Activated T-cell treated with anti-CD3 and anti-CD28 coated beads, Interleukin-2, amount 50 U/mL, for 72 hours (primary cell): ENCODE results near the gene STRAP. TPM values are rescaled to one million over a fixed set of nuclear protein-coding genes. Genes with fewer than 3 reads are reported as not detected.

Experiments
- ATAC-seq, 2 donors: fragments of 150-1000 bp; cut with Tn5 transposase; replicated peaks in 1 of 2; 2 replicates each; pipeline ENCODE4 v1.10.0; 2021; ENCODE audit warnings: moderate library complexity in 2 of 2, mild to moderate bottlenecking in 1 of 2
- DNase-seq, 2 donors: peaks; one replicate each; pipeline ENCODE4 v3.0.0; 2021 to 2022; ENCODE audit warnings: mixed read lengths in 1 of 2
- H3K27ac Mint-ChIP-seq: one replicate; pipeline ENCODE4 v1.8.0; 2022; ENCODE audit warnings: mild to moderate bottlenecking, moderate library complexity, mixed read lengths
- H3K27me3 Mint-ChIP-seq: one replicate; pipeline ENCODE4 v1.8.0; 2022; ENCODE audit warnings: low read depth, mixed read lengths
- H3K36me3 Mint-ChIP-seq, 2 donors: one replicate each; pipeline ENCODE4 v1.8.0; 2022; ENCODE audit warnings: mixed read lengths in 2 of 2, mild to moderate bottlenecking in 1 of 2; ENCODE audit not compliant: insufficient read depth in 2 of 2
- H3K4me1 Mint-ChIP-seq: one replicate; pipeline ENCODE4 v1.8.0; 2022; ENCODE audit warnings: low read depth, mixed read lengths
- H3K4me3 Mint-ChIP-seq, 2 donors: one replicate each; pipeline ENCODE4 v1.8.0; 2022; ENCODE audit warnings: mild to moderate bottlenecking in 2 of 2, mixed read lengths in 2 of 2, moderate library complexity in 2 of 2
- H3K9me3 Mint-ChIP-seq, 2 donors: one replicate each; pipeline ENCODE4 v1.8.0; 2022; ENCODE audit warnings: mixed read lengths in 2 of 2
- total RNA-seq, 2 donors: library from RNA; stranded (reverse); gene quantifications; one replicate each; pipeline ENCODE4 v1.2.3, GENCODE V29; 2022

The STRAP gene
- total RNA-seq, result 100 to 1,000 TPM in 1 of 2 donors, 10 to 100 TPM in 1; 95.6 to 104 TPM

- peaks cover 55% of the 10 kb centered on the region for H3K4me1 Mint-ChIP-seq
- peak; percentile 97 to 98 for ATAC-seq
- DNase-seq, result peak; percentile 94 to 97
- H3K36me3 Mint-ChIP-seq, result peaks cover 13 to 14% of the 10 kb centered on the region in 2 donors
- H3K27ac Mint-ChIP-seq, result peak within 1 kb of the TSS; percentile 97
- H3K4me3 Mint-ChIP-seq, result peak within 1 kb of the TSS; percentile 92 to 99
- H3K27me3 Mint-ChIP-seq, result no peaks in the 10 kb centered on the region
- H3K9me3 Mint-ChIP-seq, result no peaks in the 10 kb centered on the region
Observed at GRCh38 chr12:15882118-15882971, at the start of gene STRAP. TSS of gene STRAP (plus strand) at chr12:15882387. CDS start at chr12:15882708, 321 bp downstream.

- Mint-ChIP-seq H3K4me1 (no peaks in the 10 kb centered on the region), H3K27ac (no peak overlapping the region), H3K9me3 (no peaks in the 10 kb centered on the region), H3K36me3 (no peaks in the 10 kb centered on the region), H3K4me3 (no peak overlapping the region), H3K27me3 (peaks cover 15% of the 10 kb centered on the region)
- no peak for DNase-seq
- no peak for ATAC-seq
Observed at GRCh38 chr12:15834575-15834974, 47.6 kb upstream of the STRAP start.

- peaks cover 26% of the 10 kb centered on the region for H3K27me3 Mint-ChIP-seq
- H3K4me1 Mint-ChIP-seq, result no peaks in the 10 kb centered on the region
- ATAC-seq, result no peak
- no peak overlapping the region for H3K27ac Mint-ChIP-seq
- no peaks in the 10 kb centered on the region for H3K9me3 Mint-ChIP-seq
- DNase-seq, result no peak
- no peaks in the 10 kb centered on the region for H3K36me3 Mint-ChIP-seq
- no peak overlapping the region for H3K4me3 Mint-ChIP-seq
Observed at GRCh38 chr12:15837141-15837790, 44.9 kb upstream of the STRAP start.

GRCh38 chr12:15839041-15839440 is 43.1 kb upstream of the STRAP start:
- Mint-ChIP-seq H3K27me3 (peaks cover 26% of the 10 kb centered on the region), H3K27ac (no peak overlapping the region), H3K4me1 (no peaks in the 10 kb centered on the region), H3K4me3 (no peak overlapping the region), H3K9me3 (no peaks in the 10 kb centered on the region), H3K36me3 (no peaks in the 10 kb centered on the region)
- ATAC-seq, result no peak
- no peak for DNase-seq

DNA sequence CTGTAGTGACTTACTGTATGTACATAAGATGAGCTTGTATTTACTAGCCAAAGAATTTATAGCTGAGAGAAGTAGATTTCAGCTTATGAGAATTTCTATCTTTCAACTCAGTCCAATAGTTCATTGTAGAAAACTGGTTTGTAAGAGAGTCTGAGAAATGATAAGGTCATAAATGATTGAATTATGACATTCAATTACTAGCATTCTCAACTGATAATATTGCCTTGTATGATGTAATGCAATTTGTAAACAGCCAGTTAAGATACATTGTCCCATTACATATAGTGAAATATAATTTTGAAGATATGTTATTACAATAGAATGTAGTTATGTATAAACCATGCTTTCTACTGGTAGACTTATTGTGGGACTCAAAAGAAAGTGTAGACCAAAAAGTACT is 42.5 kb upstream of the STRAP start:
- H3K4me3 Mint-ChIP-seq, result no peak overlapping the region
- no peaks in the 10 kb centered on the region for H3K4me1 Mint-ChIP-seq

GRCh38 chr12:15842108-15842507 is 40.1 kb upstream of the STRAP start:
- Mint-ChIP-seq H3K9me3 (no peaks in the 10 kb centered on the region), H3K4me3 (no peak overlapping the region), H3K4me1 (no peaks in the 10 kb centered on the region), H3K27me3 (peaks cover 26% of the 10 kb centered on the region), H3K36me3 (no peaks in the 10 kb centered on the region), H3K27ac (no peak overlapping the region)
- ATAC-seq (no peak), DNase-seq (no peak)

More for the DNA sequence above, 42.5 kb upstream of the STRAP start:
- Mint-ChIP-seq H3K36me3 (no peaks in the 10 kb centered on the region), H3K27me3 (peaks cover 26% of the 10 kb centered on the region), H3K27ac (no peak overlapping the region), H3K9me3 (no peaks in the 10 kb centered on the region)
- DNase-seq (no peak), ATAC-seq (no peak)

DNA sequence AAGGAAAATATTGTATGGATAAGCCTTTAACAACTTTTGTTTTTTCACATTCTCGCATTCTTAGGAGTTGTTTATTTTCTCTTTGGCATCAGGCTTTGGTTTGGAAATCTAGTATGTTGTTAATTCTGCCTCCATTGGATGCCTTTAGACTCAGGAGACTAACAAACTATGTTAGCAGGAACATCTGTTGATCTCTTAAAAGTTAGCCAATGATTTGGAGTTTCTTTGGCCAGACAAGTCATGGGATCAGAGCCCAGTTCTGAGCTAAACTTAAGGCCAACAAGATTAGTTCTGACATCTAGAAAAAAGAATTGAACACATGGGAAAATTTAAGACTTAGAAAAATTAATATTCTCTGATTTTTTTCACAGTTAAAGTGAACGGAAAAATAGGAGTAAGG is 35.3 kb upstream of the STRAP start:
- Mint-ChIP-seq H3K9me3 (no peaks in the 10 kb centered on the region), H3K4me3 (no peak overlapping the region), H3K27ac (no peak overlapping the region), H3K4me1 (no peaks in the 10 kb centered on the region), H3K36me3 (no peaks in the 10 kb centered on the region), H3K27me3 (no peaks in the 10 kb centered on the region)
- no peak for ATAC-seq
- no peak for DNase-seq

DNA sequence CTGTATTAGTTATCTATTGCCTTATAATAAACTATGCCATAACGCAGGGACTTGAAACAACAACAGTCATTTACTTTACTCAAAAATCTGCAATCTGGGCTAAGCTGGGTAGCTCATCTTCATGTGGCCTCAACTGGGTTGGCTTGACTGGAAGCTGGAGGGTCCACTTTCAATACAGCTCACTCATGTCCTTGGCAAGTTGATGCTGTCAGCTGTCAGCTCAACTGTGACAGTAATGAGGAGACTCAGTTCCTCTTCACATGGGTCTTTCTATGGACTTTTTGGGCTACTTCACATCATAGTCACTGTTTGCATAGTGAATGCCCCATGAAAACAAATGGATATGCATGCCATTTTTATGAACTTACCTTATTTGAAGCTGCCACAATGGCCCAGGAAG is 33.6 kb upstream of the STRAP start:
- Mint-ChIP-seq H3K27ac (no peak overlapping the region), H3K9me3 (no peaks in the 10 kb centered on the region), H3K4me1 (no peaks in the 10 kb centered on the region), H3K4me3 (no peak overlapping the region), H3K27me3 (no peaks in the 10 kb centered on the region), H3K36me3 (no peaks in the 10 kb centered on the region)
- DNase-seq, result no peak
- no peak for ATAC-seq

GRCh38 chr12:15851045-15851620 is 31.1 kb upstream of the STRAP start:
- no peaks in the 10 kb centered on the region for H3K4me1 Mint-ChIP-seq
- peaks cover 6% of the 10 kb centered on the region for H3K27me3 Mint-ChIP-seq
- no peak overlapping the region for H3K27ac Mint-ChIP-seq
- no peak for DNase-seq
- ATAC-seq, result no peak
- H3K4me3 Mint-ChIP-seq, result no peak overlapping the region
- H3K9me3 Mint-ChIP-seq, result no peaks in the 10 kb centered on the region
- no peaks in the 10 kb centered on the region for H3K36me3 Mint-ChIP-seq

- H3K27ac Mint-ChIP-seq, result no peak overlapping the region
- no peaks in the 10 kb centered on the region for H3K36me3 Mint-ChIP-seq
- H3K4me1 Mint-ChIP-seq, result no peaks in the 10 kb centered on the region
- DNase-seq (no peak), ATAC-seq (no peak)
- peaks cover 6% of the 10 kb centered on the region for H3K27me3 Mint-ChIP-seq
- no peaks in the 10 kb centered on the region for H3K9me3 Mint-ChIP-seq
- no peak overlapping the region for H3K4me3 Mint-ChIP-seq
Observed at GRCh38 chr12:15851919-15852318, 30.3 kb upstream of the STRAP start.

GRCh38 chr12:15852383-15852782 is 29.8 kb upstream of the STRAP start:
- no peak overlapping the region for H3K27ac Mint-ChIP-seq

DNA sequence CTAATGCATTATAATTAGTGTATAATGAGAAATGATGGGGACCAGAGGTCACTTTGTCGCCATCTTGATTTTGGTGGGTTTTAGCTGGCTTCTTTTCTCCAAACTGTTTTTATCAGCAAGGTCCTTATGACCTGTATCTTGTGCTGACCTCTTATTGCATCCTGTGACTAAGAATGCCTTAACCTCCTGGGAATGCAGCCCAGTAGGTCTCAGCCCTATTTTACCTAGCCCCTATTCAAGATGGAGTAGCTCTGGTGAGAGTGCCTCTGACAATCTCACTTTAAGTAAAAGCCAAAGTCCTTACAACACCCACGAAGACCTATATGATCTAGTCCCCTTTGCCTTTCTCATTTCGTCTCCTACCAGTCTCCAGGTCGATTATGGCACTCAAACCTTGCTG is 28.3 kb upstream of the STRAP start:
- no peaks in the 10 kb centered on the region for H3K36me3 Mint-ChIP-seq

More at GRCh38 chr12:15852383-15852782, 29.8 kb upstream of the STRAP start:
- no peak overlapping the region for H3K4me3 Mint-ChIP-seq
- H3K9me3 Mint-ChIP-seq, result no peaks in the 10 kb centered on the region
- peaks cover 6% of the 10 kb centered on the region for H3K27me3 Mint-ChIP-seq
- ATAC-seq, result no peak
- H3K36me3 Mint-ChIP-seq, result no peaks in the 10 kb centered on the region
- no peaks in the 10 kb centered on the region for H3K4me1 Mint-ChIP-seq
- DNase-seq, result no peak

DNA sequence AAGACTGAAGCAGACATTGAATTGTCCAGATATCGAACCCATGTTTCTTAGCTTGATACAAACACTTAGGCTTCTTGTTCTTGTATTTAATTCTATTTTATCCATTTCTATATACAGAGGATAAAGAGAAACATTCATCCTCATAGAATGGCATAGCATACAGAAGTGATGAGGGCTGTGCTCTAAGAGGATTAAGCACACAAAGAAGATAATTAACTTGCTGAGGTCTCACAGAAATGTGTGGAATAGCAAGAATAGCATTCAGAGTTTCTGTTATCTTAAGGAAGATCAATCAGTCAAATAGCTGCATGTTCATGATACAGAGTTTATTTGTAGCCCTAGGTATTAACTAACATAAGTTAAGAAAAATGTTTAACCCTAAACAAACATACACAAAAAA is 27.3 kb upstream of the STRAP start:
- no peak for DNase-seq
- Mint-ChIP-seq H3K27ac (no peak overlapping the region), H3K4me1 (no peaks in the 10 kb centered on the region), H3K9me3 (no peaks in the 10 kb centered on the region), H3K36me3 (no peaks in the 10 kb centered on the region), H3K27me3 (peaks cover 6% of the 10 kb centered on the region), H3K4me3 (no peak overlapping the region)
- no peak for ATAC-seq

More for the DNA sequence above, 28.3 kb upstream of the STRAP start:
- H3K4me3 Mint-ChIP-seq, result no peak overlapping the region
- no peaks in the 10 kb centered on the region for H3K9me3 Mint-ChIP-seq
- H3K27ac Mint-ChIP-seq, result no peak overlapping the region
- H3K27me3 Mint-ChIP-seq, result peaks cover 6% of the 10 kb centered on the region
- H3K4me1 Mint-ChIP-seq, result no peaks in the 10 kb centered on the region
- ATAC-seq (no peak), DNase-seq (no peak)
